IPS DF 4.7 (cell line): ENCODE results near the gene OSGIN1.

ENCODE experiments used
- DNase-seq: peaks from one replicate; pipeline ENCODE4 v3.0.0-alpha.2; 2013; ENCODE audit warnings: low spot score; ENCODE audit errors: extremely low read depth

Gene OSGIN1

DNA sequence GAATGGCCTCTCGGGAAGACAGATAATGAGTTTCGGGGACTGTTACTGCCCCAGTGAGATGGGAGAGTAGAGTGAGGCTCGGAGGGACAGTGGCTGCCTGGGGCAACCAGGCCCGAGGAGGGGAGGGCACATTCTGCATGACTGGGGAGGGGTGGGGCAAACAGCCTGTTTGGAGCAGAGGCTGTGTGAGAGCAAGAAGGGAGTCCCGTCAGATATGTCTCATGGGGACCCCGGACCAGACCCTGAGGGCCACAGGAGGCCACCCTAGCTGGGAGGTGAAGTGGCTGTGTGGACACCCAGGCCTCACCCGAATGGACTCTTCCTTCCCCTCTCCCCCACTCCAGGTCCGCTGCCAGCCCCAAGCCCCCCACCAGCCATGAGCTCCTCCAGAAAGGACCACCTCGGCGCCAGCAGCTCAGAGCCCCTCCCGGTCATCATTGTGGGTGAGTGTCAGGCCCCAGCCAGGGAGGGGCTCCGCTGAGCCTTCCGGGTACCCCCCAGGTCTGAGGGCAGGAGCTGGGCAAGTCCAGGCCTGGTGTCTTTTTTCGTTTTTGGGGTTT lies 4.3 kb downstream of the OSGIN1 start:
- no peak for DNase-seq

DNA sequence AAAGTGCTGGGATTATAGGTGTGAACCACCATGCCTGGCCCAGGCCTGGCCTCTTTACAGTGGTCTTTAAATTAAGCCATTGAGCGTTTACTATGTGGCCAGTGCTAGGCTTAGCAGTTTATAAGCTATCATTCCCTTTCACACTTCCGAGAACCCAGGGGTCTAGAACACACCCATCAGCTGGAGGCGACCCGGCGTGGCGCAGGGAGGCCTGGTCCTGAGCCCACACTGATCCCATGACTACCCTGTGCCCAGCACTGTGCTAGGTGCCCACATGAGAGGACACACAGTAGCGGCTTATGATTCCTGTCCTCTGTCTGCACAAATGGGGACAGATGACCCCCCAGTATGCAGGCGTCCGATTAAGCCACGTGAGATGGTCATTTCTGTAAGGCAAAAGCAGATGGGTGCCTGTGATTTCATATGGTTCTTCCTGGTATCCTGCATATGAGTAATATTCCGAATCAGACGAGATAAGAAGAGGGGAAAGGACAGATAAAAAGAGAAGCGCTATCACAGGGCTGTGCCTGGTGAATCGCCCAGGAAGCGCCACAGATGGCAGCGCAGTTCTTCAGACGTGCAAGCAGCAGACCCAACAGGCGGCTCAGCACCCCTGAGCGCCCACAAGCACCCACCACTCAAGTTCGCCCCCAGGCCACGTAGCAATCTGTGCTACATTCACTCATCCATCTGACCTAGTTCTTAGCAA lies 5.3 kb downstream of the OSGIN1 start:
- no peak for DNase-seq

DNA sequence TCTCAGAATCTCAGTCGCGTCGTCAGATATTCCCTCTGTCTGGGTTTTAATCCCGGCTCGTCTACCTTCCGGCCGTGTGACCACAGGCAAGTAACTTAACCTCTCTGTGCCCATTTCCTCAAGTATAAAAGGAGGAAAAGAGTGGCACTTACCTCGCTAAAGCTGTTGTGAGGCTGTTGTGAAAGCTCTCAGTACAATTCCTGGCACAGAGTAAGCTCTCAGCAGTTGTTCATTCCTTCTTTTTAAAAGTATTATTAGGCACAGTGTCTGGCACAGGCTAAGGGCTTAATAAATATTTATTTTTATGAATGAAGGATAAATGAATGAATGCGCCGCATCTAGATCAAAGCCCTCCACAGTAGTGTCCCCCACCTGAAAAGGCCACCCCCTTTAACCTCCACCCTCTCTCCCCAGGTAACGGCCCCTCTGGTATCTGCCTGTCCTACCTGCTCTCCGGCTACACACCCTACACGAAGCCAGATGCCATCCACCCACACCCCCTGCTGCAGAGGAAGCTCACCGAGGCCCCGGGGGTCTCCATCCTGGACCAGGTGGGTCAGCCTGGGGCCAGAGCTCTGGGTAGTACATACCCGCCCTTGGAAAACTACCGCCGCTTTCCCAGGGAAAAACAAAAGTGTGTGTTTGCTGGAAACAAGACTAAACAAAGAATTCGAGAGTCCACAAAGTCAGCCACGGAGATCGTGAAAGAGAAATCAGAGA lies 6.0 kb downstream of the OSGIN1 start:
- no peak for DNase-seq

DNA sequence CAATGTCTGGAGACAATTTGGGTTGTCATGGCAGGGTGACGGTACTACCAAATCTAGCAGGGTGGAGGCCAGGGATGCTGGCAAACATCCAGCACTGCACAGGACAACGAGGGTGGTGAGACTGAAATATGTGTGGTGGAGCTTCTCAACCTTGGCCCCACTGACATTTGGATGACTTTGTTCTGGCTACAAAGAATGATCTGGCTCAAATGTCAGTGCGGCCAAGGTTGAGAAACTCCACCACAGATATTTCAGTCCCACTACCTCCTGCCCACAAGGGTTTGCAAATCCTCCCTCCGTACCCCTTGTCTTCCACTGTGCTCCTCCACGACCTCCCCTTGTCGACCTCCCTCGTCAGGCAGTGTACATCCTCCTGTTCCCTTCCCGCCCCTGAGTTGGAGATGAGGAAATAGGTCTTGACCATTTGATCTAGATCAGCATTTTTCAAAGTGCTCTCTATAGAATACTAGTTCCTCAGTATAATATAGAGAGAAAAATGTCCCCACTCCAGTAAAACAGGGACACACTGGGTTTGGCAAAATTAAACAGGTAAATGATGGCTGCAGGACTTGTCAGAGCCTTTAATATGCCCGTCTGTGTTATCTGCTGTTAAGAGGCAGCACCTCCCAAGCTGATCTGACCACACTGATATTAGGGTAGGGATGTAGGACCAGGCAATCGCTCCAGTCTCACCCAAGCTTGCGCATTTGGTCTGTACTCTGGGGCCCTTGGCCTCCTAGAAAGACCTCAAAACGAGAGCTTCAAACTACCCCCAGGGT lies 6.8 kb downstream of the OSGIN1 start:
- no peak for DNase-seq

DNA sequence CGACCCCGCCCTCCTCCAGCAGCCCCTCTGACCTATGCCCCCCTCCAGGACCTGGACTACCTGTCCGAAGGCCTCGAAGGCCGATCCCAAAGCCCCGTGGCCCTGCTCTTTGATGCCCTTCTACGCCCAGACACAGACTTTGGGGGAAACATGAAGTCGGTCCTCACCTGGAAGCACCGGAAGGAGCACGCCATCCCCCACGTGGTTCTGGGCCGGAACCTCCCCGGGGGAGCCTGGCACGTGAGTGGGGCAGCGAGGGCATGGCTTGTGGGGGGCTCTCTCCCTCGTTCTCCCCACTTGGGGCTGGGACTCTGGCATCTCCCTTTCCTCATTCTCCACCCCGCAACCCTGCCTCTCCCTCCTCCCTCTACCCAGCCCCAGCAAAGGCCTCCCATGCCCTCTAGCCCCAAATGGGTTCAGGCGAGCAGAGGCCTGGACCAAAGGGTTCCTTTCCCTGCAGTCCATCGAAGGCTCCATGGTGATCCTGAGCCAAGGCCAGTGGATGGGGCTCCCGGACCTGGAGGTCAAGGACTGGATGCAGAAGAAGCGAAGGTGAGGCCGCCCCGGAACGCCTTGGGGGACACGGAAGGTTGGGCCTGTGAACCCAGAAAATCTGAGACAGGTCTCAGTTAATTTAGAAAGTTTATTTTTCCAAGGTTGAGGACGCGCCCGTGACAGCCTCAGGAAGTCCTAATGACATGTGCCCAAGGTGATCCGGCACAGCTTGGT lies 7.6 kb downstream of the OSGIN1 start:
- no peak for DNase-seq

DNA sequence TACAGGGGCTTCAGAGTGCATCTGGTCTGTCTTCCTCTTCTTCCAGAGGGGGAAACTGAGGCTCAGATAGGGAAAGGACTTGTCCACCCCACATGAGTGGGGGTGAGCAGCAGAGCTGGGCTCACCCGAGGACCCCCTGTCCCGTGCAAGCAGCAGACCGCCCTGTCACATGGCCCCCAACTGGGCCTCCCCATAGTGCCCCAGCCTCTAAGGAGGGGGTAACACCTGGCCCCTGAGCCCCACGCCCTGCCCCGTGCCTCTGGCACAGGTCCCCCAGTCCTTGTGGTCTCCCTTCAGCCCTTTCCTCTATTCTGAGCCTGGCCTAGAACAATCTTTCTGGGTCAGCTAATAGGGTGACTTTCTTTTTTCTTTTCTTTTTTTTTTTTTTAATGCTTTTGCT lies 8.6 kb downstream of the OSGIN1 start:
- DNase-seq = no peak

DNA sequence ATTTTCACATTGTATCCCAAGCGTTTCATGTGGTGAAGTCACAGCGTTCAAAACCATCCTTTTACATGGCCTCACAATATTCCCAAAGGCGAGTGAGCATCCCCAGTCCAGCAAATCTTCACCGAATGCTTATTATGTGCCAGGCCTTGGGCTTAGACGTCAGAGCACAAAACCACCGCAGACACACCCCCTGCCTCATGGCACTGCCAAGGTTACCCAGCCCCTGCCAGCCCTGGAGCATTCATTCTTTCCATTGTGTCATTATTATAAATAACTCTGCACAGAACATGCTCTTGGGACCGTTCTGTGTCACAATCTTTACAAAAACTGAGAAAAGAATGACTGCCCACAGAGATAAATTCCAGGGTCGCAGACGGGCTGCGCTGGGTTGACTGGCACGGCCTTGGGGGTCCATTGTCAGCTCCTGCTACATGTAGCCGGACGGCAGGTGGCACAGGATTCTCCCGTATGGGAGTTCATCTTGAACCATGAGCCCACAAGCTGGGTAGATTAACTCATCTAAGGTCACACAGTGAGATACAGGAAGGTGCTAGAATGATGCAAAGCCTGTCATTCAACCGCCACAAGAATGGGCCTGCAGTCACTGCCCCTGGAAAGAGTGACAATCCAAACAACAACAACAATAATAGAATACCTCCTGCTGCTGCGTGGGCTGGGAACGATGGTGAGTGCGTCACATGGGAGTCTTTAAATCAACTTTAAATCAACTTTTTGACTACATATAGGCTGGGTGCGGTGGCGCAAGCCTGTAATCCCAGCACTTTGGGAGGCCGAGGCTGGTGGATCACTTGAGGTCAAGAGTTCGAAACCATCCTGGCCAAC lies 10.5 kb downstream of the OSGIN1 start:
- DNase-seq = no peak

DNA sequence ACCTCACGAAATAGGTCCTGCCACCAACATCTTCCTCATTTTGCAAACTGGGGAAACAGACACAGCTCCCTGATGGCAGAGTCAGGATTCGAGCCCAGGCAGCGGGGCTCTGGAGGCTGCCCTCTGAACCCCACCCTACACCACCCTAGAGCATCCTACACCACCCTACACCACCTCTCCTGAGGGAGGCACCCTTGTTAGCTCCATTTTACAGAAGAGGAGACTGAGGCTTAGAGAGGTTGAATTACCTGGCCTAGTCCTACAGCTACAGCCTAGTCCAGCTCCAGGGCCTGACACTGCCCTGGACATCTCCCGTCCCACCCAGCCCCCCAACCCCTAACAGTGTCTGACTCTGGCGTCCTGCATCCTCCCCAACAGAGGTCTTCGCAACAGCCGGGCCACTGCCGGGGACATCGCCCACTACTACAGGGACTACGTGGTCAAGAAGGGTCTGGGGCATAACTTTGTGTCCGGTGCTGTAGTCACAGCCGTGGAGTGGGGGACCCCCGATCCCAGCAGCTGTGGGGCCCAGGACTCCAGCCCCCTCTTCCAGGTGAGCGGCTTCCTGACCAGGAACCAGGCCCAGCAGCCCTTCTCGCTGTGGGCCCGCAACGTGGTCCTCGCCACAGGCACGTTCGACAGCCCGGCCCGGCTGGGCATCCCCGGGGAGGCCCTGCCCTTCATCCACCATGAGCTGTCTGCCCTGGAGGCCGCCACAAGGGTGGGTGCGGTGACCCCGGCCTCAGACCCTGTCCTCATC lies 11.8 kb downstream of the OSGIN1 start:
- DNase-seq = no peak

DNA sequence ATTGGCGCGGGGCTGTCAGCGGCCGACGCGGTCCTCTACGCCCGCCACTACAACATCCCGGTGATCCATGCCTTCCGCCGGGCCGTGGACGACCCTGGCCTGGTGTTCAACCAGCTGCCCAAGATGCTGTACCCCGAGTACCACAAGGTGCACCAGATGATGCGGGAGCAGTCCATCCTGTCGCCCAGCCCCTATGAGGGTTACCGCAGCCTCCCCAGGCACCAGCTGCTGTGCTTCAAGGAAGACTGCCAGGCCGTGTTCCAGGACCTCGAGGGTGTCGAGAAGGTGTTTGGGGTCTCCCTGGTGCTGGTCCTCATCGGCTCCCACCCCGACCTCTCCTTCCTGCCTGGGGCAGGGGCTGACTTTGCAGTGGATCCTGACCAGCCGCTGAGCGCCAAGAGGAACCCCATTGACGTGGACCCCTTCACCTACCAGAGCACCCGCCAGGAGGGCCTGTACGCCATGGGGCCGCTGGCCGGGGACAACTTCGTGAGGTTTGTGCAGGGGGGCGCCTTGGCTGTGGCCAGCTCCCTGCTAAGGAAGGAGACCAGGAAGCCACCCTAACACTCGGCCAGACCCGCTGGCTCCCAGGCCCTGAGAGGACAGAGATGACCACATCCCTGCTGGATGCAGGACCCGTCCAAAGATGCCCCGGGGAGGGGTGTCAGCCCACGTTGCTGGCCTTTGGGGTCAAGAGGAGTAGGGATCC lies 12.6 kb downstream of the OSGIN1 start:
- no peak for DNase-seq

DNA sequence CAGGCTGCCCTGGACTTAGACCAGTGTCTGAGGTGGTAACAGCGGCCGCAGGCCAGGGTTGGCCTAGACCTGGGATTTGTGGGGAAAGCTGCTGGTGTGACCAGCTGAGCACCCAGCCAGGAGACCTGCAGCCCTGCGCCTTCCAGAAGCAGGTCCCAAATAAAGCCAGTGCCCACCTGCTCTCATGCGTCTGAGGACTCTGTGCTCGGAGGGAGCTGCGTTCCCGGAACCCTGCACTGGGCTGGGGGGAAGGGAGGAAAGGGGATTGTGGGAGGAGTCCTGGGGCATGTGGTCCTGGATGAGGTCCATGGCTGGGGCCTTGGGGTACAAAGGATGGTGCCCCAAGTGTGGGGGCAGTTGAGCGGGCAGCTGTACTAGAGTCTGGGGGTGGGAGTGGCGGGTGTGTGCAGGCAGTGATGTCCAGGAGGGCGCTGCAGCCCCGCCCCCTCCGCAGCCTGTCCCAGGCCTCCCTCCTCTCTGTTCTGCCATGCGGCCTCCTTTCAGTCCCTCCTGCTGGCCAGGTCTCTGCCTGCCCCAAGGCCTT lies 13.2 kb downstream of the OSGIN1 start:
- DNase-seq = no peak

DNA sequence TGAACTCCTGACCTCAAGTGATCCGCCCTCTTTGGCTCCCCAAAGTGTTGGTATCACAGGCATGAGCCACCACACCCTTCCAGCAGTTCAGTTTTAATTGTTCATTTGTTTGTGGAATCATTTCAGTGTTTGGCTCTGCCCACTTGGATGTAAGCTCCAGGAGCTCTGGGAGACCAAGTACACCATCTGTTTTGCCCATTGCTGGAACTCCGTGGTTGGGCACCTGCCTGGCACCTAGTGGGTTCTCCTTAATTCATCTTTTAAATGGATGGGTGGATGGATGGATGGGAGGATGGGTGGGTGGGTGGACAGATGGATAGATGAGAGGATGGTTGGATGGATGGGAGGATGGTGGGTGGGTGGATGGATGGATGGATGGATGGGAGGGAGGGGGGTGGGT lies 14.1 kb downstream of the OSGIN1 start:
- no peak for DNase-seq

DNA sequence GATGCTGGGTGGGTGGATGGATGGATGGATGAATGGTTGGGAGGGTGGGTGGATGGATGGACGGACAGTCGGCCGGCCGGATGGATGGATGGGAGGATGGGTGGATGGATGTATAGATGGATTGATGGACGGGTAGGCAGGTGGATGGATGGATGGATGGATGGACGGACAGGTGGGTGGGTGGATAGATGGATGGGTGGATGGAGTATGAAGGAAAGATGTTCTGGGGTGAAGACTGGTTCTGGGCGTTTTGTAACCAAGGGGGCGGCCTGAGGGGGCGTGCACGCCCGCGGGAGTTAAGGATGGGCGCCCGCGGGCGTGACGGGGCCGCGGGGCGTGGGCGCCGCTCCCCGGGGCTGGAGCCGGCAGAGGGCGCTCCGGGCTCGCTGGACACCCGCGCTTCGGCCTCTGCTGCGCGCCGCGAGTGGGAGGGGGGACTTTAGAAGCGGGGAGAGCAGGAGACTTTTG lies 14.8 kb downstream of the OSGIN1 start, which contains the start of gene NECAB2:
TSS of gene NECAB2 (plus strand) at position 407 of the 468 bp plus-strand sequence. CDS start 405 bp downstream, outside the sequence.
- no peak for DNase-seq

DNA sequence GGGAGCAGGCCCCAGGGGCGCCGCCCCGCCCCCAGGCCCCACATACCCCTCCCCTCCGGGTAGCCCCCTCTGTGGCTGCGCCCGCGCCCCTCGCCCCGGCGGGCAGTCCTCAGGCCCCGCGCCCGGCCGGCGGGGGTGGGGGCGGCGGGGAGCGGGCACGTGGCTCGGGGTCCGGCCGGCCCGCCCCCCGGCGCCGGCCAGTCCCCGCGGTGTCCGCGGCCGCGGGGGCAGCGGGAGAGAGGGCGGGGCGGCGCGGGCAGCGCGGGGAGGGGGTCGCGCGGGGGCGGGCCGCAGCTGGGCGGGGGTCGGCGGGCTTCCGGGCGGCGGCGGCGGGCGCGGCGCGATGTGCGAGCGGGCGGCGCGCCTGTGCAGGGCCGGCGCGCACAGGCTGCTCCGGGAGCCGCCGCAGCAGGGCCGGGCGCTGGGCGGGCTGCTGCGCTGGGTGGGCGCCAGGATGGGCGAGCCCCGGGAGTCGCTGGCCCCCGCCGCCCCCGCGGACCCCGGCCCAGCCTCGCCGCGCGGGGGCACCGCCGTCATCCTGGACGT lies 15.3 kb downstream of the OSGIN1 start:
- no peak for DNase-seq

DNA sequence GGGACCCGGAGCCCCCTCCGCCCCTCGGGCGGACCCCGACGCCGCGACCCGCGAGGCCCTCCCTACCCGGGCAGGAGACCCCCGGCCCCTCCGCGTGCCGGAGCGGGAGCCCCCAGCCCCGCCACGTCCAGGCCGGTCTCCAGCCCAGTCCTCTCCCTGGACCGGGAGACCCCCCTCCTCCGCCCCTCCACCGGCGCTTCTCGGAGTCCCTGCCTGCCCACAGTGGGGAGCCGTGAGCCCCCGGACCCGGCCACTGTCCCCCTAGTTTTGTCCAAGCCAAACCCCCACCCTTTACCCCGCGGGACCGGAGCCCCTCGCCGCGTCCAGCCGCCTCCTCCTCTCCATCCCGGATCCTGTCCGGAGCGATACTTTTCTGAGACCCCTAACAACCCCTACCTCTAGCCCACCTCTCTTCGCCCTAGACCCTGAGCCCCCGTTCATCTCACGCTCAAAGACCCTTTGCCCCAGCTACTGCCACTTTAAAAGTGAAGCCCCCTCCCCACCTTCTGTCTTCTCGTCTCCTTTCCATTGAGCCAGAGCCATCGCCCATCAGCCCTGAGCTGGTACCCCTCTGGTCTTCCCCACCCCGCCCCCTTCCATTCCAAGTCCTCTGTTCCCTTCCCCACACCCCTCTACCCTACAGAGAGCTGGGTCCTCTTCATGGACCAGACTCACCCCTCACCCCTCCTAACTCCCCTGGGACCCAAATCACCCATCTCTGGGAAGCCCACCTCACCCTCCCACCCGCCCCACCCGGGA lies 16.0 kb downstream of the OSGIN1 start:
- DNase-seq = no peak

DNA sequence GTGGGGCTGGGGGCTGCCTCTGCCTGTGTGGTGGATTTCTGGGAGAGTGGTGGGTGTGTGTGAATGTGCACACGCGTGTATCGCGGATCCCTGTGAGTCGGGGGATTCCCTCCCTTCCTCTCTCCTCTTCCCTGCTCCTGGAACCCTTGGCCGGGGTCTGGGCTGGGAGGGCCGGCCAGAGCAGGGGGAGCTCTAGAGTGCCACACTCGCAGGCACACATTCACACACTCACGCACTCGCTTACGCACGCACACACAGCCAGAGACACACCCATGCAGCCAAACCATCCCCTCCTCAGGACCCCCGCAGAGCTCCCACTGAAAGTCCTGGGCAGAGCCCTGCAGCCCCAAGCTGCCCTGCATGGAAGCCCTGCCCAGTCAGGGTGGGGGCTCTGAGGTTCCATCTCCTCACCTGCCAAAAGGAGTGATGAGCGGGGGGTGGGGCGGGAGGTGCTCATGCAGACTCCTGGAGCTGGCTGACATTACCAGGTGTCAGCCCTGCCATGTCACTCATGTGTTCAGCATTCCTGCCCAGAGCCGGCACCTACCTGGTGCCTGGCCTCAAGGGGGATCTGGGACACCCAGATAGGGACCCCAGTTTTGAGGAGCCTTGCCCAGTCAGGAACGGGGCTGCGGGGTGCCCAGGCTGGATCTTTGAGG lies 16.9 kb downstream of the OSGIN1 start:
- no peak for DNase-seq

DNA sequence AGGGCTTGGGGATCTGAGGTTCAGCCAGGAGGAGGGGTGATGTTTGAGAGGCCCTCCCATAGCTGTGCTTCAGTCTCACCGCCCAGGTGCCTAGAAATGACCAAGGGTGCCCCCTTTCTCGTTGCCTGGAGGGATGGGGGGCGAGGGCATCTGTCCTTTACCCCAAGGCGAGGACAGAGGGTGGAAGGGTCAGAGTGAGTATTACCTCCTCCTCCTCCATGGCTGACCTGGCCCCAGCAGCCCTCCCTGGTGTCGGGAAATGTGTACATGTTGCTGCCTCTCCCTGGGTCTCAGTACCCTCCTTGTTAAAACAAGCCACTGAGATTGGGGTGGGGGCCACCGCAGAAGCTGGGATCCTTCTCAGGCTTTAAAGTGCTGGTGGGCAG lies 17.4 kb downstream of the OSGIN1 start:
- DNase-seq = no peak
